ENCODE measurements around the gene DRC3.

DRC3 gene

GRCh38 chr17:17933775-17934174 is 38.9 kb upstream of the DRC3 start:
- H3K4me2 ChIP-seq (ENCODE audit: low read depth, low read length): no peak overlapping the region
- H2AFZ ChIP-seq (ENCODE audit: low read length): no peak overlapping the region
- TF ChIP-seq EZH2phosphoT487 (IDR thresholded peaks at IDR 0.05; ENCODE audit: low read length) (no peak), CTCF (IDR thresholded peaks at IDR 0.05; ENCODE audit: low read length) (no peak), EZH2 (optimal IDR thresholded peaks at IDR 0.05; ENCODE audit: low read depth, low read length) (no peak)
- H3K27ac ChIP-seq (ENCODE audit: low read length): no peak overlapping the region
- H3K9ac ChIP-seq (ENCODE audit: low read length): no peak overlapping the region
- H3F3A ChIP-seq (ENCODE audit: insufficient read depth, low read length): peaks cover under 1% of the 10 kb centered on the region; the same call in 1 of the 2 replicates
- H3K4me3 ChIP-seq (ENCODE audit: low read length): no peak overlapping the region
- no peak for DNase-seq
- H3K79me2 ChIP-seq (ENCODE audit: low read length): peaks cover 25% of the 10 kb centered on the region
- H3K4me1 ChIP-seq (ENCODE audit: low read length): peaks cover 9% of the 10 kb centered on the region
- H3K36me3 ChIP-seq (replicated peaks; ENCODE audit: insufficient read depth, low read length): no peaks in the 10 kb centered on the region
- H3K27me3 ChIP-seq (replicated peaks; ENCODE audit: insufficient read depth, low read length): no peaks in the 10 kb centered on the region
- peaks cover 10% of the 10 kb centered on the region for H4K20me1 ChIP-seq (ENCODE audit: insufficient read depth, low read length)
- no peaks in the 10 kb centered on the region for H3K9me2 ChIP-seq (replicated peaks; ENCODE audit: insufficient read depth, low read length)
- no peaks in the 10 kb centered on the region for H3K9me3 ChIP-seq (replicated peaks; ENCODE audit: insufficient read depth, low read length)

- Histone ChIP-seq H3K27me3 (replicated peaks; ENCODE audit: insufficient read depth, low read length) (no peaks in the 10 kb centered on the region), H3K36me3 (replicated peaks; ENCODE audit: insufficient read depth, low read length) (no peaks in the 10 kb centered on the region), H3K4me1 (ENCODE audit: low read length) (peaks cover 13% of the 10 kb centered on the region), H3K9me2 (replicated peaks; ENCODE audit: insufficient read depth, low read length) (no peaks in the 10 kb centered on the region), H2AFZ (ENCODE audit: low read length) (no peak overlapping the region), H3K79me2 (ENCODE audit: low read length) (peaks cover 25% of the 10 kb centered on the region), H4K20me1 (ENCODE audit: insufficient read depth, low read length) (peaks cover 13% of the 10 kb centered on the region), H3K9ac (ENCODE audit: low read length) (no peak overlapping the region), H3K4me2 (ENCODE audit: low read depth, low read length) (no peak overlapping the region), H3F3A (ENCODE audit: insufficient read depth, low read length) (peaks cover 5% of the 10 kb centered on the region), H3K4me3 (ENCODE audit: low read length) (no peak overlapping the region), H3K27ac (ENCODE audit: low read length) (no peak overlapping the region), H3K9me3 (replicated peaks; ENCODE audit: insufficient read depth, low read length) (no peaks in the 10 kb centered on the region)
- DNase-seq: no peak
- TF ChIP-seq CTCF (IDR thresholded peaks at IDR 0.05; ENCODE audit: low read length) (no peak), EZH2 (optimal IDR thresholded peaks at IDR 0.05; ENCODE audit: low read depth, low read length) (no peak), EZH2phosphoT487 (IDR thresholded peaks at IDR 0.05; ENCODE audit: low read length) (no peak)
Observed at GRCh38 chr17:17934214-17934613, 38.4 kb upstream of the DRC3 start.

GRCh38 chr17:17934806-17935205 is 37.9 kb upstream of the DRC3 start:
- DNase-seq: no peak
- Histone ChIP-seq H3K4me1 (ENCODE audit: low read length) (peaks cover 19% of the 10 kb centered on the region), H2AFZ (ENCODE audit: low read length) (no peak overlapping the region), H3K9me2 (replicated peaks; ENCODE audit: insufficient read depth, low read length) (no peaks in the 10 kb centered on the region), H3K9me3 (replicated peaks; ENCODE audit: insufficient read depth, low read length) (no peaks in the 10 kb centered on the region), H3K27me3 (replicated peaks; ENCODE audit: insufficient read depth, low read length) (no peaks in the 10 kb centered on the region), H3K4me2 (ENCODE audit: low read depth, low read length) (no peak overlapping the region), H3K9ac (ENCODE audit: low read length) (no peak overlapping the region), H3K79me2 (ENCODE audit: low read length) (peaks cover 25% of the 10 kb centered on the region), H3K4me3 (ENCODE audit: low read length) (no peak overlapping the region), H4K20me1 (ENCODE audit: insufficient read depth, low read length) (peaks cover 14% of the 10 kb centered on the region), H3K36me3 (replicated peaks; ENCODE audit: insufficient read depth, low read length) (no peaks in the 10 kb centered on the region), H3F3A (ENCODE audit: insufficient read depth, low read length) (peaks cover 9% of the 10 kb centered on the region), H3K27ac (ENCODE audit: low read length) (no peak overlapping the region)
- TF ChIP-seq EZH2phosphoT487 (IDR thresholded peaks at IDR 0.05; ENCODE audit: low read length) (no peak), EZH2 (optimal IDR thresholded peaks at IDR 0.05; ENCODE audit: low read depth, low read length) (no peak), CTCF (IDR thresholded peaks at IDR 0.05; ENCODE audit: low read length) (no peak)
